ENCODE measurements around the gene PLA2G2D.

PLA2G2D gene

GRCh38 chr1:20150326-20150705 is 31.0 kb upstream of the PLA2G2D start:
- Histone ChIP-seq H3K4me2 (ENCODE audit: low read depth, low read length, poor library complexity, severe bottlenecking) (no peak overlapping the region), H3K79me2 (ENCODE audit: insufficient read depth, low read length) (no peaks in the 10 kb centered on the region), H3K36me3 (ENCODE audit: insufficient read depth, low read length) (no peaks in the 10 kb centered on the region), H3K9me2 (replicated peaks; ENCODE audit: low read depth, low read length) (no peaks in the 10 kb centered on the region), H2AFZ (ENCODE audit: low read length) (no peak overlapping the region), H3K4me3 (ENCODE audit: low read length, poor library complexity, severe bottlenecking) (no peak overlapping the region), H3F3A (ENCODE audit: low read depth) (no peaks in the 10 kb centered on the region), H4K20me1 (ENCODE audit: insufficient read depth, low read length, poor library complexity, severe bottlenecking) (no peaks in the 10 kb centered on the region), H3K27me3 (ENCODE audit: insufficient read depth, low read length, poor library complexity, severe bottlenecking) (no peaks in the 10 kb centered on the region), H3K9ac (ENCODE audit: low read depth, low read length, poor library complexity, severe bottlenecking) (no peak overlapping the region), H3K9me3 (ENCODE audit: insufficient read depth, low read depth, low read length) (no peaks in the 10 kb centered on the region), H3K4me1 (ENCODE audit: insufficient read depth, low read length, poor library complexity, severe bottlenecking) (peaks cover 4% of the 10 kb centered on the region)
- no peak for TF ChIP-seq CTCF (conservative IDR thresholded peaks at IDR 0.05; ENCODE audit: low read length)

GRCh38 chr1:20149601-20150325 is 30.4 kb upstream of the PLA2G2D start:
- Histone ChIP-seq H3K27me3 (ENCODE audit: insufficient read depth, low read length, poor library complexity, severe bottlenecking) (no peaks in the 10 kb centered on the region), H3K9me2 (replicated peaks; ENCODE audit: low read depth, low read length) (no peaks in the 10 kb centered on the region), H3K9ac (ENCODE audit: low read depth, low read length, poor library complexity, severe bottlenecking) (no peak overlapping the region), H3K4me3 (ENCODE audit: low read length, poor library complexity, severe bottlenecking) (no peak overlapping the region), H3F3A (ENCODE audit: low read depth) (no peaks in the 10 kb centered on the region), H2AFZ (ENCODE audit: low read length) (no peak overlapping the region), H3K9me3 (ENCODE audit: insufficient read depth, low read depth, low read length) (no peaks in the 10 kb centered on the region), H3K79me2 (ENCODE audit: insufficient read depth, low read length) (no peaks in the 10 kb centered on the region), H3K4me1 (ENCODE audit: insufficient read depth, low read length, poor library complexity, severe bottlenecking) (peaks cover 4% of the 10 kb centered on the region), H3K36me3 (ENCODE audit: insufficient read depth, low read length) (no peaks in the 10 kb centered on the region), H3K4me2 (ENCODE audit: low read depth, low read length, poor library complexity, severe bottlenecking) (no peak overlapping the region), H4K20me1 (ENCODE audit: insufficient read depth, low read length, poor library complexity, severe bottlenecking) (no peaks in the 10 kb centered on the region)
- TF ChIP-seq EZH2phosphoT487 (IDR thresholded peaks at IDR 0.05; ENCODE audit: borderline replicate concordance), result no peak
- no peak for TF ChIP-seq CTCF (conservative IDR thresholded peaks at IDR 0.05; ENCODE audit: low read length)

GRCh38 chr1:20148571-20149500 is 29.5 kb upstream of the PLA2G2D start:
- no peaks in the 10 kb centered on the region for H4K20me1 ChIP-seq (ENCODE audit: insufficient read depth, low read length, poor library complexity, severe bottlenecking)
- peaks cover 4% of the 10 kb centered on the region for H3K4me1 ChIP-seq (ENCODE audit: insufficient read depth, low read length, poor library complexity, severe bottlenecking)
- H3K9ac ChIP-seq (ENCODE audit: low read depth, low read length, poor library complexity, severe bottlenecking), result no peak overlapping the region
- H3K4me2 ChIP-seq (ENCODE audit: low read depth, low read length, poor library complexity, severe bottlenecking), result no peak overlapping the region
- no peaks in the 10 kb centered on the region for H3K9me3 ChIP-seq (ENCODE audit: insufficient read depth, low read depth, low read length)
- H2AFZ ChIP-seq (ENCODE audit: low read length), result no peak overlapping the region
- H3K27me3 ChIP-seq (ENCODE audit: insufficient read depth, low read length, poor library complexity, severe bottlenecking), result no peaks in the 10 kb centered on the region
- H3K4me3 ChIP-seq (ENCODE audit: low read length, poor library complexity, severe bottlenecking), result no peak overlapping the region
- TF ChIP-seq CTCF (conservative IDR thresholded peaks at IDR 0.05; ENCODE audit: low read length), result no peak
- no peak for TF ChIP-seq EZH2phosphoT487 (IDR thresholded peaks at IDR 0.05; ENCODE audit: borderline replicate concordance)
- no peaks in the 10 kb centered on the region for H3K36me3 ChIP-seq (ENCODE audit: insufficient read depth, low read length)
- H3F3A ChIP-seq (ENCODE audit: low read depth), result no peaks in the 10 kb centered on the region
- H3K9me2 ChIP-seq (replicated peaks; ENCODE audit: low read depth, low read length), result no peaks in the 10 kb centered on the region
- H3K79me2 ChIP-seq (ENCODE audit: insufficient read depth, low read length), result no peaks in the 10 kb centered on the region
